Suppressor macrophage (primary cell): ENCODE data around the gene NRXN2.

Source experiments
- DNase-seq, 4 experiments: peaks; one replicate each; pipeline ENCODE4 v3.0.0-alpha.2; 2020 to 2022

NRXN2 gene

GRCh38 chr11:64697663-64698375 is 25.2 kb downstream of the NRXN2 start:
- no peak for DNase-seq

DNA sequence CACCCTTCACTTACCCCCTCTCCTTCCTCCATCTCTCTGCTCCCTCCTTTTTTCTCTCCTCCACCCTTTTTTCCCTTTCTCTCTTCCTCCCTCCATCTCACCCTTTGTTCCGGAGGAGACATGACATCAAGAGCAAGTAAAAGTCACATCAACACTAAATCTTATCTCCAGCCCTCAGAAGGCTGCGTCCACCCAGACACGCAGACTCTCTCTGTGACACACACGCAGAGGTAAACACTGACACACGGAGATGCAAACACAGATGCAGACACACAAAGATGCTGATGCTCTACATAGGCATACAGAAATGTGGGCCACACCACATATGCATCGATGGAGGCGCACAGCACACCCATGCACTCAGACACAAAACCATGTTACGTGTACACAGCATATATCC is 27.0 kb downstream of the NRXN2 start:
- no peak for DNase-seq

DNA sequence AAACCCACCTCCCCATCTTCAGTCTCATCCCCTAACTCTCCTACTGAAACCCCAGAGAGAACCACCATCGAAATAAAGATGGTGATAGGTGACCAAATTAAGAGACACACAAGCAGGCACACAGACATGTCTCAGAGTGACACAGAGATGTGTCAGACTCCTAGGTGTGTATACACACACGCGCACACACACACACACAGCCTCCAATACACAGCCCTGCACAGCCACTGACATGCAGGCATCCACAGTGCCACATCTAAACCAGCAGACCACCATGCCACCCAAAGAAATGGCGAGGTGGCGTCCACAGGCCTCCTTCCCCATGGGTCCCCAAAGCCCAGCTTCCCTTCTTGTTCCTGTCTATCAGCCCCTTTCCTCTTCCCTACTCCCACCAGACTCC is 27.4 kb downstream of the NRXN2 start:
- DNase-seq: no peak

- DNase-seq: no peak
Measured at GRCh38 chr11:64694821-64695365, 28.1 kb downstream of the NRXN2 start.

DNA sequence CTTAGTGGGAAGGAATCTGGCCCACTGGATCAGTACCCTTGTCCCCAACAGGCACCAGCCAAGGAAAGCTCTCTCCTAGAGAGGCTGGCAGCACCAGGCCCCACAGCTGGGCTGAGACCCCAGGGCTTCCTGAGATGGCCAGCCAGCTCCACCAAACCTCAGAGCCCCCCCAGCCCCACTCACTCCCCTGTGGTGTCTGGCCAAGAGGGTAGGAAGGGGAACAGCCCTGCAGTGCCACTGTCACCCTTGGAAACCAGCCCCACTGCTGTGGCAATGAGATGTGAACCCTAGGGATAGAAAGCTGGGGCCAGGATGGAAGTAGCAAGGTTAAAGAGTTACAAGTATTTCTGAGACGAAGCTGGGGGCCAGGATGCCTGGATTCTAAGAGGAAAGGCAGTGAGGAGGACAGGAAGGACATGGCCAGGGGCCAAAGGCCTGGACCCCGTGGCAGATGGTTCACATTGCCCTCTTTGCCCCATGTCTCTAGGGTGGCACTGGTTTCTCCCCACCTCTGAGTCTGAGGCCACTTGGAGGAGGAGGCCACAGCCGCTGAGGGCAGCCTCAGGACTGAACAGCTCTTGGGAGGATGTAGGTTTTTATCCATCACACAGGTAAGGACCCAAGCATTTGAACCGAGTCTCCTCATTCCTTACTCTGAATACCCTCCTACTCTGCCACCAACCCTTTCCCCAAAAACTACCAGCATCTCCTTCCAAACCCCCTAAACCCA is 28.8 kb downstream of the NRXN2 start:
- no peak for DNase-seq

GRCh38 chr11:64692764-64693331 is 30.1 kb downstream of the NRXN2 start:
- no peak for DNase-seq

- peak in 2 of 4 experiments; percentile 16 to 30 for DNase-seq
Measured at GRCh38 chr11:64691543-64691942, 31.5 kb downstream of the NRXN2 start.

GRCh38 chr11:64690235-64690634 is 32.8 kb downstream of the NRXN2 start:
- no peak for DNase-seq

GRCh38 chr11:64688534-64688982 is 34.4 kb downstream of the NRXN2 start:
- peak; percentile 88 to 94 (median 92) for DNase-seq

- no peak for DNase-seq
Measured at GRCh38 chr11:64687643-64688533, 35.1 kb downstream of the NRXN2 start.

DNA sequence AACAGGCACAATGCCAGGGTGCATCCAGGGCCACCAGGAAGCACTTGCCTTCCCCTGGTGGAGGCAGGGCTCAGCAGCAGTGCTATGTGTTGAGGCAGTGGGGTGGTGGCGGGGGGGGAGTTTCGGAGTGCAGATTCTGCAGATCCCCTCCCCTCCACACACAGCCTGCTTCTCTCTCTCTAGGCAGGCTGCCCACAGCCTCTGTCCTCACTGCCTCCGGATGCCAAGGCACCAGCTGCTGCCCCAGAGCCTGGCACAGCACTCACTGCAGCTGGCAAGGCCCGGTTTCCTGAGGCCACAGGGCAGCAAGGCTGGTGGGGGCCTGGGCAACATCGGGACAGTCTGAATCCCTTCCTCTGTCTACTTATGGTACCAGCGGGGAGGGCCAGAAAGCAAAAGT is 35.8 kb downstream of the NRXN2 start:
- DNase-seq: peak in 2 of 4 experiments; percentile 21 to 24

GRCh38 chr11:64686466-64687170 is 36.4 kb downstream of the NRXN2 start:
- DNase-seq: peak; percentile 14 to 42 (median 32)

GRCh38 chr11:64685536-64685935 is 37.5 kb downstream of the NRXN2 start:
- no peak for DNase-seq

DNA sequence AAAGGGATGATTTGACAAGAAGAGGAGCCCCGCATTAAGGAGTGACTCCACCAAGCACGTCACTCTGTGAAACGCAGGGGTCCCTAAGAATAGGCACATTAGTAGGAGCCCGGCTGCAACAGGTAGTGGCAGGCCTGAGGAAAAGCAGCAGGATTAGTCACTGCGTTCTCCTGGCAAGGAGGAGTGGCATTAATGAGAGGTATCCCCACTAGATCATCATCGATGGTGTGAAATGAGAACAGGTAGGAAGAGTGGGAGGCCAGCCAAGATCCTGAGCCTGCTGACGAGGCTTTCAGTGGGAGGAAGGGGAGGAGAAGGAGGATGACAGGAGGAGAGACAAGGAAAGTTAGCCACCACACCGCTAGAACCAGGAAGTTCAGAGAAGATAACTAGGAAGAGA is 38.6 kb downstream of the NRXN2 start:
- DNase-seq: no peak

GRCh38 chr11:64681171-64681570 is 41.8 kb downstream of the NRXN2 start:
- no peak for DNase-seq

GRCh38 chr11:64679846-64680245 is 43.2 kb downstream of the NRXN2 start:
- DNase-seq: peak; percentile 43 to 64 (median 54)

- DNase-seq: no peak
Measured at GRCh38 chr11:64677441-64678023, 45.5 kb downstream of the NRXN2 start.

DNA sequence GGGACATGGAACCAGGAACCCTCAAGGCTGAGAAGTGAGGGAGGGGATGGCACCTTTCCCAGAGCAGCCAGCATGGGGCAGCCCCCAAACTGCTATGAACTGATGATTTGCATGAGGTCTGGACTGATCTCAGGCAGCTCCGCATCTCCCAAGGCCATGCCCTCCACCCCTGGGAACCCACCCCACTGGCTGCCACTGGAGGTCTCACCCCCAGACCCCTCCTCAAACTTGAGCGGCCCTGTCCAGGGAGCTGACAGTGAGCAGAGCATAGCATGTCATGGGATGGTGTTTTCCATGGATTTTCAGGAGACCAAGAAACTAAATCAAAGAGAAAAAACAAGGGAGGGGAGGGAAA is 46.8 kb downstream of the NRXN2 start:
- no peak for DNase-seq

- peak; percentile 51 to 79 (median 68) for DNase-seq
Measured at GRCh38 chr11:64675450-64676260, 47.3 kb downstream of the NRXN2 start.

DNA sequence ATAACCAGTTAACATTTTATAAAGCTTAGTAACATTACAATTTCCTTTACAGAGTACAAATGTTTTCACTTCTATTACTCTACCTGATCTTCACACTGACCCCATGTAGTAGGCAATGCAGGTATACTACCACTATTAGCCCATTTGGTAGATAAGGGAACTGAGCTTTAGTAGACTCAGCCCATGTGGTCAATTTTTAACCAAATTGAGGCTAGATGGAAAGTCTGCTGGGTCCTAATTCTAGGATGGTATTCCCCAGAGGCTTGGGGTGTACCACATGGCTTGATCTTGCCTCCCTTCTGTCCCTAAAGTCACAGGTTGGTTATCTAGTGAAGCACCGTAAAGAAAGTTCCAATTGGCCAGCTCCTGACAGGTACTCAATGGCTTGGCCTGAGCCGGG is 48.2 kb downstream of the NRXN2 start:
- no peak for DNase-seq

GRCh38 chr11:64673279-64673678 is 49.7 kb downstream of the NRXN2 start:
- no peak for DNase-seq
